H9 (cell line): Measurements from ENCODE around the gene PHLDA1. TPM values are rescaled to one million over a fixed set of nuclear protein-coding genes. Genes with fewer than 3 reads are reported as not detected.
A peak's percentile ranks its signal among the peaks of the same experiment; 100 is the strongest.

ENCODE experiments used
- DNase-seq: peaks from one replicate; pipeline ENCODE4 v3.0.0-alpha.2; 2017
- H2AFZ ChIP-seq: one replicate; pipeline ENCODE4 v1.6.1; 2013; ENCODE audit warnings: mild to moderate bottlenecking, low read length, control low read depth, moderate library complexity
- H2AK5ac ChIP-seq: 2 replicates; pipeline ENCODE4 v1.6.1; 2013; ENCODE audit warnings: low read length, control low read depth, mixed read lengths; ENCODE audit not compliant: insufficient read length
- H2BK120ac ChIP-seq: one replicate; pipeline ENCODE4 v1.6.1; 2013; ENCODE audit warnings: low read depth, mild to moderate bottlenecking, low read length, control low read depth, inconsistent platforms; ENCODE audit not compliant: poor library complexity, severe bottlenecking
- H2BK12ac ChIP-seq: 2 replicates; pipeline ENCODE4 v1.6.1; 2013; ENCODE audit warnings: low read length, control low read depth, mixed read lengths, low read depth; ENCODE audit not compliant: insufficient read length
- H2BK15ac ChIP-seq: 2 replicates; pipeline ENCODE4 v1.6.1; 2013; ENCODE audit warnings: low read depth, low read length, control low read depth
- H2BK20ac ChIP-seq: one replicate; pipeline ENCODE4 v1.6.1; 2013; ENCODE audit warnings: low read depth, mild to moderate bottlenecking, low read length, control low read depth, inconsistent platforms; ENCODE audit not compliant: poor library complexity, severe bottlenecking
- H2BK5ac ChIP-seq: 2 replicates; pipeline ENCODE4 v1.6.1; 2013; ENCODE audit warnings: low read length, control low read depth, mixed read lengths; ENCODE audit not compliant: insufficient read length
- H3K14ac ChIP-seq: 2 replicates; pipeline ENCODE4 v1.6.1; 2013; ENCODE audit warnings: low read length, control low read depth; ENCODE audit not compliant: insufficient read depth
- H3K18ac ChIP-seq: 2 replicates; pipeline ENCODE4 v1.6.1; 2013; ENCODE audit warnings: low read depth, mild to moderate bottlenecking, mixed read lengths, low read length, control low read depth; ENCODE audit not compliant: insufficient read length
- H3K23ac ChIP-seq: 2 replicates; pipeline ENCODE4 v1.6.1; 2013; ENCODE audit warnings: low read length, control low read depth, mixed read lengths, low read depth; ENCODE audit not compliant: insufficient read length
- H3K23me2 ChIP-seq: 2 replicates; pipeline ENCODE4 v1.6.1; 2013; ENCODE audit warnings: low read depth, mild to moderate bottlenecking, mixed read lengths, low read length, control low read depth; ENCODE audit not compliant: insufficient read length, poor library complexity, severe bottlenecking
- H3K27ac ChIP-seq: 2 replicates; pipeline ENCODE4 v1.5.1; 2013; ENCODE audit warnings: low read length, control low read depth, mixed read lengths, low read depth; ENCODE audit not compliant: insufficient read length
- H3K27me3 ChIP-seq: 2 replicates; pipeline ENCODE4 v1.6.1; 2013; ENCODE audit warnings: low read length, control low read depth, inconsistent platforms; ENCODE audit not compliant: insufficient read depth
- H3K4ac ChIP-seq: 2 replicates; pipeline ENCODE4 v1.6.1; 2013; ENCODE audit warnings: low read depth, mild to moderate bottlenecking, control low read depth, inconsistent platforms, low read length, moderate library complexity
- H3K4me1 ChIP-seq: 2 replicates; pipeline ENCODE4 v1.6.1; 2013; ENCODE audit warnings: low read length, control low read depth, inconsistent platforms; ENCODE audit not compliant: insufficient read depth
- H3K4me2 ChIP-seq: 2 replicates; pipeline ENCODE4 v1.6.1; 2013; ENCODE audit warnings: low read length, control low read depth, mixed read lengths; ENCODE audit not compliant: insufficient read length, insufficient read depth
- H3K56ac ChIP-seq: 2 replicates; pipeline ENCODE4 v1.6.1; 2013; ENCODE audit warnings: low read depth, mild to moderate bottlenecking, mixed read lengths, low read length, control low read depth; ENCODE audit not compliant: insufficient read length
- H3K79me1 ChIP-seq: 2 replicates; pipeline ENCODE4 v1.6.1; 2013; ENCODE audit warnings: low read depth, mild to moderate bottlenecking, moderate library complexity, low read length, control low read depth, inconsistent platforms; ENCODE audit not compliant: insufficient read depth, poor library complexity, severe bottlenecking
- H3K79me2 ChIP-seq: 2 replicates; pipeline ENCODE4 v1.6.1; 2013; ENCODE audit warnings: low read length, control low read depth, inconsistent platforms; ENCODE audit not compliant: insufficient read depth
- H3K9ac ChIP-seq: 2 replicates; pipeline ENCODE4 v1.6.1; 2013; ENCODE audit warnings: low read length, control low read depth, mixed read lengths; ENCODE audit not compliant: insufficient read length; ENCODE audit errors: extremely low read depth
- H3K9me3 ChIP-seq: one replicate; pipeline ENCODE4 v1.6.1; 2013; ENCODE audit warnings: low read depth, low read length, inconsistent platforms; ENCODE audit not compliant: control insufficient read depth
- H3T11ph ChIP-seq: one replicate; pipeline ENCODE4 v1.6.1; 2013; ENCODE audit warnings: mild to moderate bottlenecking, low read length, control low read depth, inconsistent platforms
- H4K20me1 ChIP-seq: one replicate; pipeline ENCODE4 v1.6.1; 2013; ENCODE audit not compliant: control insufficient read depth, insufficient read length, insufficient read depth
- H4K5ac ChIP-seq: 2 replicates; pipeline ENCODE4 v1.6.1; 2013; ENCODE audit warnings: low read depth, mild to moderate bottlenecking, mixed read lengths, low read length, control low read depth; ENCODE audit not compliant: insufficient read length
- H4K8ac ChIP-seq: replicated peaks from 2 replicates; pipeline ENCODE4 v1.6.1; 2013; ENCODE audit warnings: low read length, control low read depth, mixed read lengths, low read depth; ENCODE audit not compliant: insufficient read length
- H4K91ac ChIP-seq: 2 replicates; pipeline ENCODE4 v1.6.1; 2013; ENCODE audit warnings: low read depth, mild to moderate bottlenecking, moderate library complexity, mixed read lengths, low read length, control low read depth; ENCODE audit not compliant: insufficient read length
- H3K27ac Mint-ChIP-seq, 3 experiments: 2 replicates in 2 of 3; 3 replicates in 1 of 3; pipeline ENCODE4 v1.8.0; 2020 to 2021; ENCODE audit warnings: mixed read lengths in 3 of 3, mild to moderate bottlenecking in 1 of 3, moderate library complexity in 1 of 3
- H3K27me3 Mint-ChIP-seq: 2 replicates; pipeline ENCODE4 v1.8.0; 2021; ENCODE audit warnings: low read depth, mild to moderate bottlenecking, moderate library complexity, mixed read lengths
- H3K36me3 Mint-ChIP-seq, 3 experiments: 2 replicates in 2 of 3; 3 replicates in 1 of 3; pipeline ENCODE4 v1.8.0; 2020 to 2021; ENCODE audit warnings: low read depth in 3 of 3, mixed read lengths in 3 of 3; ENCODE audit not compliant: insufficient read depth in 1 of 3
- H3K4me1 Mint-ChIP-seq, 2 experiments: 2 replicates each; pipeline ENCODE4 v1.8.0; 2020; ENCODE audit warnings: mixed read lengths in 2 of 2
- H3K4me3 Mint-ChIP-seq, 2 experiments: 2 replicates in 1 of 2; 3 replicates in 1 of 2; pipeline ENCODE4 v1.8.0; 2020 to 2021; ENCODE audit warnings: mild to moderate bottlenecking in 2 of 2, mixed read lengths in 2 of 2, moderate library complexity in 1 of 2
- H3K9me3 Mint-ChIP-seq, 2 experiments: 2 replicates in 1 of 2; 3 replicates in 1 of 2; pipeline ENCODE4 v1.8.0; 2020; ENCODE audit warnings: mild to moderate bottlenecking in 2 of 2, mixed read lengths in 2 of 2, moderate library complexity in 1 of 2
- CTCF ChIP-seq: fragments of 200-600 bp; sonication (generic); conservative IDR thresholded peaks from 3 replicates; pipeline ENCODE4 v1.8.0; 2021; ENCODE audit warnings: antibody characterized with exemption, mild to moderate bottlenecking
- WGBS: extraction: QIAGEN DNeasy Blood & Tissue Kit; methylation state at CpG from one replicate; pipeline ENCODE4 v1.1.7; 2013; ENCODE audit warnings: missing lambda C conversion rate, low lambda C conversion rate, mixed read lengths; ENCODE audit not compliant: insufficient read length; ENCODE audit errors: extremely low coverage; 5-methylcytosine and 5-hydroxymethylcytosine counted together
- total RNA-seq: library from RNA; stranded (reverse); gene quantifications from 2 replicates; pipeline ENCODE4 v1.2.1, GENCODE V29; 2021

PHLDA1 gene
- total RNA-seq, 1 experiment from 2014 or later = 106 TPM

- peak overlapping the region in 2 of 3 experiments; percentile 49 to 82; a peak in 3 of 7 replicates for H3K27ac Mint-ChIP-seq
- H3K27me3 ChIP-seq = no peaks in the 10 kb centered on the region
Measured at GRCh38 chr12:76028571-76029277, 2.9 kb downstream of the PHLDA1 start.

More at GRCh38 chr12:76028571-76029277, 2.9 kb downstream of the PHLDA1 start:
- no peak overlapping the region for H3K27ac ChIP-seq
- H3K23ac ChIP-seq = no peak overlapping the region
- Mint-ChIP-seq H3K4me3 (peak overlapping the region; percentile 98 to 99), H3K36me3 (peaks cover 5 to 47% (median 32%) of the 10 kb centered on the region in 3 experiments; a peak in 4 of 7 replicates), H3K4me1 (peaks cover 35 to 37% of the 10 kb centered on the region in 2 experiments), H3K27me3 (peaks cover 3% of the 10 kb centered on the region), H3K9me3 (no peaks in the 10 kb centered on the region; a peak in 1 of 5 replicates)
- H4K91ac ChIP-seq = no peak overlapping the region
- H3K18ac ChIP-seq = no peak overlapping the region
- H2BK20ac ChIP-seq = no peak overlapping the region
- H4K8ac ChIP-seq = no peak overlapping the region
- no peak overlapping the region for H2AFZ ChIP-seq
- no peak for TF ChIP-seq CTCF
- WGBS = no CpG with 5 or more reads among the region's 3 CpGs
- peak overlapping the region; percentile 66 for H3K4me2 ChIP-seq
- no peak overlapping the region for H3K56ac ChIP-seq
- H4K5ac ChIP-seq = no peak overlapping the region
- peaks cover 9% of the 10 kb centered on the region for H3K23me2 ChIP-seq
- no peaks in the 10 kb centered on the region for H3K9me3 ChIP-seq
- H2BK120ac ChIP-seq = no peak overlapping the region
- no peak for DNase-seq
- H2BK15ac ChIP-seq = no peak overlapping the region
- no peak overlapping the region for H3K14ac ChIP-seq
- H4K20me1 ChIP-seq = no peaks in the 10 kb centered on the region
- peak overlapping the region; percentile 59 for H3K9ac ChIP-seq
- H3K79me2 ChIP-seq = peaks cover 11% of the 10 kb centered on the region; the same call in 1 of the 2 replicates
- H2AK5ac ChIP-seq = no peak overlapping the region
- no peak overlapping the region for H3K4ac ChIP-seq
- no peak overlapping the region for H2BK5ac ChIP-seq
- peaks cover 2% of the 10 kb centered on the region; the same call in 1 of the 2 replicates for H3K4me1 ChIP-seq
- no peaks in the 10 kb centered on the region for H3K79me1 ChIP-seq
- no peak overlapping the region for H3T11ph ChIP-seq
- no peak overlapping the region for H2BK12ac ChIP-seq
